K562 (cell line): Measurements from ENCODE around the gene EPN3.

ENCODE experiments used
- ARID2 ChIP-seq: fragments of 450-650 bp; IDR thresholded peaks from 2 replicates; pipeline ENCODE4 v1.6.1; 2017; ENCODE audit warnings: antibody characterized with exemption, mild to moderate bottlenecking
- CTBP1 ChIP-seq: fragments of 450-650 bp; IDR thresholded peaks from 2 replicates; pipeline ENCODE4 v1.6.1; 2016; ENCODE audit warnings: borderline replicate concordance
- TEAD1 ChIP-seq, 2 experiments: fragments of 450-650 bp in 1 of 2; sonication (generic) in 1 of 2; formaldehyde crosslinking; IDR thresholded peaks; 2 replicates each; pipeline versions ENCODE4 v1.4.0 to v1.8.0; 2020 to 2022; ENCODE audit warnings: mild to moderate bottlenecking in 2 of 2, missing genetic modification reagents in 1 of 2

DNA sequence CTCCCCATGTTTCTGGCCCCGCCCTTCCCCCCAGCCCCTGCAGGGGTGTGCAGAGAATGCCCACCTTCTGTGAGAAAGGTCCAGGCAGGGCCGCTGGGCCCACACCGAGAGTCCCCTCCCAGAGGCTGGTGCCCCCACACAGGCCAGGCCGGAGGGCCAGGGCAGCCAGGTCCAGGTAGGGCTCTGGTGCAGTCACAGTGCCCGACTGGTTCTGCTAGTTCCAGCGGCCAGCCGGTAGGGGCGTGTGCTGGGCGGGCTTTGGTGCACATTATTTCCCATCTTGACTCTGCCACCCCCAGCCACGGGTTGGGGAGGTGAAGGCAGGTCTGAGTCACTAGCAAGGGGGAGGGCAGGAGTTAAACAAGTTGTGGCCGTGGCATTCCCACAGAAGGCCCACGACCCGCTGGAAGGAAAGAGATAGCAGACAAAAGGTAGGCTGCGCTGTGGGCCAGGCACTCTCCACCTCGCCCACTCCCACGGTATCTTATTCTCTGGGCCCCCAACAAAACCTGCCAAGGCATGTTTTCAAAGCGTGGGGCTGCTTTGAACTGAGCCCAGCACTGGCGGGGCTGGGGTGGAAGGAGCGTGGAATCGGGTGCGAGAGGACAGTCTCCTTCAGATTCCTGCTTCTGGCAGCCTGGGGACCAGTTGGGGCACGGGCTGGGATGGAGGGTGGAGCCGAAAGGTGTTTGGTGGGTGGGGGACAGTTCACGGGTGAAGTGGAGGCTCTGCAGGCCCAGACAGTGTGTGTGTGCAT lies 1.9 kb downstream of the EPN3 start:
- no peak for TF ChIP-seq ARID2
- TF ChIP-seq CTBP1: no peak
- no peak for TF ChIP-seq TEAD1 (CRISPR knock-in tag; IDR thresholded peaks at IDR 0.05)
